Activated CD4-positive, alpha-beta T cell treated with anti-CD3 and anti-CD28 coated beads for 48 hours (primary cell): ENCODE measurements around the gene TYK2.

ENCODE experiments used
- DNase-seq: peaks from one replicate; pipeline ENCODE4 v3.0.0-alpha.2; 2020

Gene TYK2

GRCh38 chr19:10332965-10333757 is 47.2 kb downstream of the TYK2 start, which contains the start of gene RAVER1:
Gene RAVER1 (minus strand): TSS chr19:10333529. CDS start chr19:10333507, 22 bp downstream.
- DNase-seq = peak; percentile 99

GRCh38 chr19:10332158-10332964 is 48.0 kb downstream of the TYK2 start:
- DNase-seq = no peak

GRCh38 chr19:10329555-10329954 is 50.8 kb downstream of the TYK2 start:
- no peak for DNase-seq

GRCh38 chr19:10328558-10329429 is 51.6 kb downstream of the TYK2 start:
- no peak for DNase-seq

GRCh38 chr19:10327793-10328192 is 52.6 kb downstream of the TYK2 start:
- DNase-seq = no peak

GRCh38 chr19:10325732-10326131 is 54.6 kb downstream of the TYK2 start:
- no peak for DNase-seq

- no peak for DNase-seq
These were observed 58.2 kb downstream of the TYK2 start for GRCh38 chr19:10321874-10322835.

- DNase-seq = no peak
These were observed 59.0 kb downstream of the TYK2 start for GRCh38 chr19:10321417-10321797.

GRCh38 chr19:10320602-10321416 is 59.6 kb downstream of the TYK2 start:
- no peak for DNase-seq

GRCh38 chr19:10318807-10319682 is 61.3 kb downstream of the TYK2 start:
- no peak for DNase-seq

GRCh38 chr19:10317857-10318462 is 62.4 kb downstream of the TYK2 start:
- no peak for DNase-seq

- no peak for DNase-seq
These were observed 63.1 kb downstream of the TYK2 start for GRCh38 chr19:10317045-10317856.

- no peak for DNase-seq
These were observed 63.9 kb downstream of the TYK2 start for GRCh38 chr19:10316229-10317044.

GRCh38 chr19:10315335-10316214 is 64.8 kb downstream of the TYK2 start, which contains the start of gene FDX2:
Gene FDX2 (minus strand): TSS chr19:10316015. CDS start chr19:10315996, 19 bp downstream.
- peak; percentile 94 for DNase-seq

GRCh38 chr19:10309423-10309822 is 70.9 kb downstream of the TYK2 start, which contains the start of gene ZGLP1:
Gene ZGLP1 (minus strand): TSS chr19:10309815.
- DNase-seq = no peak

GRCh38 chr19:10306327-10306726 is 74.0 kb downstream of the TYK2 start:
- DNase-seq = no peak
